AG04449 (cell line): Measurements from ENCODE around the gene ENTPD3.
"Not testable (repeated sequence)": the region's sequence is repeated elsewhere in the genome, so short reads cannot be mapped to it uniquely, and the experiment has no call there.

Experiments used
- CTCF ChIA-PET: fragments of 350-600 bp; formaldehyde crosslinking; extraction: SDS; loops from one replicate; lab custom pipeline; 2021; ENCODE audit warnings: antibody characterized with exemption; lab: Yijun Ruan, JAX
- POLR2A ChIA-PET: fragments of 400-600, 350-600 bp; formaldehyde crosslinking; extraction: SDS; loops from one replicate; lab custom pipeline; 2020; ENCODE audit warnings: antibody characterized with exemption, inconsistent platforms; lab: Yijun Ruan, JAX
- DNase-seq: peaks from one replicate; pipeline ENCODE4 v3.0.0-alpha.2; 2010; ENCODE audit warnings: low read depth, low spot score
- H3K4me3 ChIP-seq: 2 replicates; pipeline ENCODE4 v1.5.1; 2011; ENCODE audit warnings: low read depth, mild to moderate bottlenecking, control low read depth, low read length
- CTCF ChIP-seq: IDR thresholded peaks from one replicate; pipeline ENCODE4 v1.5.1; 2011; ENCODE audit warnings: mild to moderate bottlenecking, moderate library complexity, low read length, control low read depth, inconsistent platforms; ENCODE audit not compliant: insufficient read depth; ENCODE audit errors: missing control alignments

Gene ENTPD3

GRCh38 chr3:40461161-40461560 lies 74.2 kb downstream of the ENTPD3 start:
- no peak for DNase-seq
- ChIA-PET POLR2A (no interaction called here), CTCF (no interaction called here)
- H3K4me3 ChIP-seq, result no peak overlapping the region
- no peak for TF ChIP-seq CTCF

DNA sequence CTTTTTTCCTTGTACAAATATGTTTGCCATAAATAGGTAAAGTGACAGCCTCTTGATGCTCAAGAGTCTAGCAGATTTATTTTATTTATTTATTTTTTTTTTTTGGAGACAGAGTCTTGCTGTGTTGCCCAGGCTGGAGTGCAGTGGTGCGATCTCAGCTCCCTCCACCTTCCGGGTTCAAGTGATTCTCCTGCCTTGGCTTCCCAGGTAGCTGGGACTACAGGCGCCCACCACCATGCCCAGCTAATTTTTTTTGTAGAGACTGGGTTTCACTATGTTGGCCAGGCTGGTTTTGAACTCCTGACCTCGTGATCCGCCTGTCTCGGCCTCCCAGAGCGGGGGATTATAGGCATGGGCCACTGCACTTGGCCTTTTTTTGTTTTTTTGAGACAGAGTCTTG lies 75.9 kb downstream of the ENTPD3 start:
- POLR2A ChIA-PET, result interaction anchor here (1.2 kb wide), 1 partner anchor 1249 kb away, joined by 3 read pairs; no protein-coding TSS in a partner anchor
- DNase-seq, H3K4me3 ChIP-seq, CTCF ChIA-PET: not testable (repeated sequence)

- CTCF ChIA-PET, result no interaction called here
- no peak for TF ChIP-seq CTCF
- POLR2A ChIA-PET, result no interaction called here
- no peak overlapping the region for H3K4me3 ChIP-seq
- no peak for DNase-seq
These were observed 76.6 kb downstream of the ENTPD3 start for GRCh38 chr3:40463579-40463978.

DNA sequence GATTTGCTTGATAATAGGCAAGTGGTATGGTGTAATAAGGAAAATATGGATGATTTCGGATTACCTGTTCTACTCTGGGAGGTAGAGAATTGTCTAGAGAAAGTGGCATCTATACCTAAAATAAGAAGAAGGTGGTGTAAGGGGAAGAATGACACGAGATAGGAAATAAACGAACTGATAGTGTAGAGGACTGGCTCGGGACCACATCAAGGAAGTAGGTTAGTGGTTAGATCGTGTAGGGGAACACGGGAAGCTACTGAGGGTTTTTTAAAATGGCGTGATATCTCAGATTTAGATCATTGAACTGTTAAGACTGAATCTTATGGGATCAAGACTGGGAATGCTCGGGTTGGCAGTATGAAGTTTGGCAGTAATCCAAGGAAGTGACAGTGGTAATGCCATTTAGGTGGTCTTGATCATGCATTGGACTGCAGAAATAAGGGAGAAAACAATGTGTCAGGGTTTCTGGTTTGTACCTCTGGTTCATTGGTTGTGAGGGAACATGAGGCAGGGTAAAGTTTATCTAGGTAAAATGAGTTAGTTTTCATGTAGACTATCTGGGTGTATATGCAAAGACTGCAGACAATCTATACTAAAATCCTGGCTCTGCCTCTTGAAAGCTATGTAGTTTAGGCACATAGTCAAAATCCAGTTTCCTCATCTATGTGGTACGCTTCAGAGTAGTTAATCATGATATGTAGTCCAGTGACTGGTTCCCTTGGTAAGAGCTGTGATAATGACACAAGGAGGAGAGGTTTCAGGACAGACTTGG lies 77.5 kb downstream of the ENTPD3 start:
- no peak overlapping the region for H3K4me3 ChIP-seq
- no peak for DNase-seq
- POLR2A ChIA-PET, result interaction anchor here (1.5 kb wide), 1 partner anchor 8 kb away, joined by 4 read pairs; the partner anchor contains the start of gene RPL14
- no peak for TF ChIP-seq CTCF
- CTCF ChIA-PET, result no interaction called here

DNA sequence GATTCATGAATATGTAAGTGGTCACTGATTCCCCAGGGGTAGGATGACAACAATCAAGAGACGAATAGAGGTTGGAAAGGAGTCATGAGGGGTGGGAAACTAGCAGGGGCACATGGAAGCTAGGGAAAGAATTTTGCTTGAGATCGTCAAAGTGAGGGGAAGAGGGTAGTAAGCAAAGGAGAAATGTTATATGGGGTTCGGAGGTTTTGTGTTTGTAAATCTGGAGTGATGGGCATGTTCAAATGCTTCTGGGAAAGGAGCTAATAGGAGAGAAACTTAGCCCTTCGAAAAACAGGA lies 78.1 kb downstream of the ENTPD3 start:
- no peak overlapping the region for H3K4me3 ChIP-seq
- no peak for TF ChIP-seq CTCF
- no peak for DNase-seq
- POLR2A ChIA-PET, result interaction anchor here (1.0 to 1.5 kb wide), 2 partner anchors 7 to 8 kb away, joined by 3 to 4 read pairs; partner anchors contain the start of gene RPL14
- CTCF ChIA-PET, result interaction anchor here (0.5 kb wide), 1 partner anchor 945 kb away, joined by 3 read pairs; no protein-coding TSS in a partner anchor

GRCh38 chr3:40465456-40465855 lies 78.5 kb downstream of the ENTPD3 start:
- no peak overlapping the region for H3K4me3 ChIP-seq
- CTCF ChIA-PET, result interaction anchor here (0.5 to 0.6 kb wide), 2 partner anchors 56 to 945 kb away, joined by 3 read pairs; no protein-coding TSS in a partner anchor
- POLR2A ChIA-PET, result interaction anchor here (1.0 to 1.5 kb wide), 2 partner anchors 8 to 9 kb away, joined by 3 to 4 read pairs; partner anchors contain the start of gene RPL14
- no peak for DNase-seq
- TF ChIP-seq CTCF, result no peak
